ENCODE measurements around the gene NFKB1.
A peak's percentile ranks its signal among the peaks of the same experiment; 100 is the strongest.
"Not testable (repeated sequence)": the region's sequence is repeated elsewhere in the genome, so short reads cannot be mapped to it uniquely, and the experiment has no call there.

The NFKB1 gene

GRCh38 chr4:102570211-102570610 is 69.1 kb downstream of the NFKB1 start:
- not testable (repeated sequence) for DNase-seq

GRCh38 chr4:102572452-102572851 is 71.3 kb downstream of the NFKB1 start:
- DNase-seq = peak; percentile 2

GRCh38 chr4:102574317-102574716 is 73.2 kb downstream of the NFKB1 start:
- no peak for DNase-seq

- peak; percentile 0 for DNase-seq
Measured at GRCh38 chr4:102575369-102576129, 74.4 kb downstream of the NFKB1 start.

GRCh38 chr4:102578270-102578669 is 77.1 kb downstream of the NFKB1 start:
- no peak for DNase-seq

- DNase-seq = no peak
Measured at GRCh38 chr4:102578819-102579218, 77.7 kb downstream of the NFKB1 start.

- DNase-seq = no peak
Measured at GRCh38 chr4:102579794-102580462, 78.8 kb downstream of the NFKB1 start.

GRCh38 chr4:102580463-102580842 is 79.3 kb downstream of the NFKB1 start:
- no peak for DNase-seq

- DNase-seq = no peak
Measured at GRCh38 chr4:102584091-102584490, 82.9 kb downstream of the NFKB1 start.

- no peak for DNase-seq
Measured at GRCh38 chr4:102585329-102585728, 84.2 kb downstream of the NFKB1 start.

- DNase-seq = no peak
Measured at GRCh38 chr4:102586002-102586643, 85.0 kb downstream of the NFKB1 start.

GRCh38 chr4:102586644-102587021 is 85.5 kb downstream of the NFKB1 start:
- DNase-seq = no peak

GRCh38 chr4:102589743-102590142 is 88.6 kb downstream of the NFKB1 start:
- DNase-seq = no peak

- DNase-seq = no peak
Measured at GRCh38 chr4:102592256-102592655, 91.1 kb downstream of the NFKB1 start.

- no peak for DNase-seq
Measured at GRCh38 chr4:102593147-102593546, 92.0 kb downstream of the NFKB1 start.

- no peak for DNase-seq
Measured at GRCh38 chr4:102594000-102594399, 92.8 kb downstream of the NFKB1 start.

- DNase-seq = no peak
Measured at GRCh38 chr4:102596532-102596931, 95.4 kb downstream of the NFKB1 start.

GRCh38 chr4:102598086-102598761 is 97.1 kb downstream of the NFKB1 start:
- DNase-seq = no peak

GRCh38 chr4:102598762-102599374 is 97.7 kb downstream of the NFKB1 start:
- no peak for DNase-seq

- DNase-seq = no peak
Measured at GRCh38 chr4:102599455-102599854, 98.3 kb downstream of the NFKB1 start.

GRCh38 chr4:102599886-102600285 is 98.7 kb downstream of the NFKB1 start:
- no peak for DNase-seq

- no peak for DNase-seq
Measured at GRCh38 chr4:102600689-102601088, 99.5 kb downstream of the NFKB1 start.

GRCh38 chr4:102601586-102602227 is 100.5 kb downstream of the NFKB1 start:
- no peak for DNase-seq
